CD4-positive, CD25-positive, alpha-beta regulatory T cell (primary cell): ENCODE results near the gene COPS3. TPM values are rescaled to one million over a fixed set of nuclear protein-coding genes. Genes with fewer than 3 reads are reported as not detected.
"Not testable (repeated sequence)": the region's sequence is repeated elsewhere in the genome, so short reads cannot be mapped to it uniquely, and the experiment has no call there.

ENCODE experiments used
- ATAC-seq, 2 donors: fragments of 150-1000 bp; cut with Tn5 transposase; one replicate each; pipeline ENCODE4 v1.10.0; 2021; ENCODE audit warnings: low read depth in 2 of 2, moderate number of reproducible peaks in 2 of 2, moderate library complexity in 1 of 2
- DNase-seq, 3 donors: peaks; one replicate each; pipeline versions ENCODE4 v3.0.0 to v3.0.0-alpha.2; 2012 to 2022; ENCODE audit warnings: mixed read lengths in 1 of 3
- H3K27ac ChIP-seq: one replicate; pipeline ENCODE4 v1.7.0; 2013; ENCODE audit warnings: mild to moderate bottlenecking, low read length; ENCODE audit not compliant: insufficient read depth, poor library complexity, severe bottlenecking
- H3K27me3 ChIP-seq: one replicate; pipeline ENCODE4 v1.7.0; 2013; ENCODE audit warnings: low read length; ENCODE audit not compliant: control insufficient read depth, insufficient read depth
- H3K36me3 ChIP-seq: one replicate; pipeline ENCODE4 v1.7.0; 2013; ENCODE audit warnings: mild to moderate bottlenecking, low read length, moderate library complexity; ENCODE audit not compliant: control insufficient read depth, insufficient read depth
- H3K4me1 ChIP-seq: 2 replicates; pipeline ENCODE4 v1.7.0; 2013; ENCODE audit warnings: mild to moderate bottlenecking, low read length; ENCODE audit not compliant: insufficient read depth, control insufficient read depth, poor library complexity, severe bottlenecking
- H3K4me3 ChIP-seq: one replicate; pipeline ENCODE4 v1.7.0; 2013; ENCODE audit warnings: low read depth, mild to moderate bottlenecking, low read length, moderate library complexity
- H3K9me3 ChIP-seq, 2 experiments: 1 replicate in 1 of 2; 2 replicates in 1 of 2; pipeline ENCODE4 v1.7.0; 2013; ENCODE audit warnings: low read length in 2 of 2, mild to moderate bottlenecking in 1 of 2, moderate library complexity in 1 of 2; ENCODE audit not compliant: control insufficient read depth in 2 of 2
- H3K27ac Mint-ChIP-seq, 3 donors: one replicate each; pipeline ENCODE4 v1.8.0; 2020 to 2022; ENCODE audit warnings: mild to moderate bottlenecking in 3 of 3, mixed read lengths in 3 of 3, moderate library complexity in 2 of 3
- H3K27me3 Mint-ChIP-seq: one replicate; pipeline ENCODE4 v1.8.0; 2022; ENCODE audit warnings: mild to moderate bottlenecking, mixed read lengths
- H3K36me3 Mint-ChIP-seq: one replicate; pipeline ENCODE4 v1.8.0; 2020; ENCODE audit warnings: mixed read lengths
- H3K4me1 Mint-ChIP-seq, 4 donors: one replicate each; pipeline ENCODE4 v1.8.0; 2020 to 2022; ENCODE audit warnings: mixed read lengths in 4 of 4, mild to moderate bottlenecking in 1 of 4
- H3K4me3 Mint-ChIP-seq, 4 donors: one replicate each; pipeline ENCODE4 v1.8.0; 2020 to 2022; ENCODE audit warnings: mild to moderate bottlenecking in 4 of 4, mixed read lengths in 4 of 4, moderate library complexity in 3 of 4
- H3K9me3 Mint-ChIP-seq, 7 donors: one replicate each; pipeline ENCODE4 v1.8.0; 2020 to 2022; ENCODE audit warnings: mixed read lengths in 7 of 7, mild to moderate bottlenecking in 3 of 7, moderate library complexity in 2 of 7
- polyA plus RNA-seq, 4 donors: library from polyadenylated mRNA; unstranded; fragments of 300-500 nt; fragmentation: Illumina TruSeq; gene quantifications; one replicate each; pipeline ENCODE4 v1.2.3, GENCODE V29; 2021
- total RNA-seq: library from RNA; stranded (reverse); gene quantifications from one replicate; pipeline ENCODE4 v1.2.3, GENCODE V29; 2022

The COPS3 gene
- total and polyA plus RNA-seq, 5 donors from 2014 or later: 92.1 to 123 (median 99.4) TPM

- H3K36me3 ChIP-seq: no peaks in the 10 kb centered on the region
- Mint-ChIP-seq H3K4me1 (peaks cover 0 to 12% (median 3%) of the 10 kb centered on the region in 4 donors), H3K36me3 (no peaks in the 10 kb centered on the region), H3K27ac (no peak overlapping the region), H3K4me3 (no peak overlapping the region), H3K9me3 (no peaks in the 10 kb centered on the region), H3K27me3 (peaks cover 4% of the 10 kb centered on the region)
- ATAC-seq: no peak
- no peaks in the 10 kb centered on the region for H3K9me3 ChIP-seq
- H3K27ac ChIP-seq: no peak overlapping the region
- no peak for DNase-seq
- H3K27me3 ChIP-seq: no peaks in the 10 kb centered on the region
- H3K4me3 ChIP-seq: no peak overlapping the region
- peaks cover 7% of the 10 kb centered on the region for H3K4me1 ChIP-seq
Measured at GRCh38 chr17:17297217-17297616, 16.2 kb upstream of the COPS3 start.

- no peak overlapping the region for H3K4me3 ChIP-seq
- no peaks in the 10 kb centered on the region for H3K4me1 ChIP-seq
- no peak overlapping the region for H3K27ac ChIP-seq
- H3K9me3 ChIP-seq: no peaks in the 10 kb centered on the region
- ATAC-seq (no peak), DNase-seq (no peak)
- H3K27me3 Mint-ChIP-seq: peaks cover 7% of the 10 kb centered on the region
- H3K36me3 ChIP-seq: no peaks in the 10 kb centered on the region
- H3K4me1 Mint-ChIP-seq: peaks cover 0 to 6% (median 1%) of the 10 kb centered on the region in 4 donors
- H3K27me3 ChIP-seq: no peaks in the 10 kb centered on the region
- no peak overlapping the region for H3K27ac Mint-ChIP-seq
- no peaks in the 10 kb centered on the region for H3K36me3 Mint-ChIP-seq
- H3K9me3 Mint-ChIP-seq: no peaks in the 10 kb centered on the region
- H3K4me3 Mint-ChIP-seq: no peak overlapping the region
Measured at GRCh38 chr17:17295141-17295540, 14.1 kb upstream of the COPS3 start.

GRCh38 chr17:17289701-17290100 is 8.7 kb upstream of the COPS3 start:
- Mint-ChIP-seq H3K9me3 (no peaks in the 10 kb centered on the region), H3K4me3 (no peak overlapping the region)
- H3K27me3 ChIP-seq: no peaks in the 10 kb centered on the region

GRCh38 chr17:17289086-17289485 is 8.0 kb upstream of the COPS3 start:
- Histone ChIP-seq H3K36me3 (no peaks in the 10 kb centered on the region), H3K27me3 (no peaks in the 10 kb centered on the region), H3K9me3 (no peaks in the 10 kb centered on the region), H3K27ac (no peak overlapping the region), H3K4me1 (no peaks in the 10 kb centered on the region), H3K4me3 (no peak overlapping the region)
- Mint-ChIP-seq H3K27me3 (peaks cover 9% of the 10 kb centered on the region), H3K27ac (no peak overlapping the region), H3K4me1 (no peaks in the 10 kb centered on the region), H3K9me3 (no peaks in the 10 kb centered on the region), H3K36me3 (no peaks in the 10 kb centered on the region), H3K4me3 (no peak overlapping the region)
- ATAC-seq: no peak
- no peak for DNase-seq

More at GRCh38 chr17:17289701-17290100, 8.7 kb upstream of the COPS3 start:
- H3K27ac Mint-ChIP-seq: no peak overlapping the region
- H3K27me3 Mint-ChIP-seq: peaks cover 9% of the 10 kb centered on the region
- no peaks in the 10 kb centered on the region for H3K4me1 Mint-ChIP-seq
- Histone ChIP-seq H3K4me1 (no peaks in the 10 kb centered on the region), H3K36me3 (no peaks in the 10 kb centered on the region), H3K27ac (no peak overlapping the region), H3K4me3 (no peak overlapping the region), H3K9me3 (no peaks in the 10 kb centered on the region)
- ATAC-seq: no peak
- no peaks in the 10 kb centered on the region for H3K36me3 Mint-ChIP-seq
- no peak for DNase-seq

GRCh38 chr17:17285951-17286350 is 4.9 kb upstream of the COPS3 start:
- no peaks in the 10 kb centered on the region for H3K36me3 Mint-ChIP-seq
- H3K27me3 Mint-ChIP-seq: peaks cover 13% of the 10 kb centered on the region
- H3K4me3 Mint-ChIP-seq: peak overlapping the region in 1 of 4 donors; percentile 25
- Histone ChIP-seq H3K9me3 (no peaks in the 10 kb centered on the region), H3K36me3 (no peaks in the 10 kb centered on the region), H3K27me3 (no peaks in the 10 kb centered on the region), H3K27ac (no peak overlapping the region), H3K4me1 (peaks cover 6% of the 10 kb centered on the region), H3K4me3 (no peak overlapping the region)
- H3K27ac Mint-ChIP-seq: no peak overlapping the region
- no peak for DNase-seq
- H3K9me3 Mint-ChIP-seq: no peaks in the 10 kb centered on the region
- H3K4me1 Mint-ChIP-seq: peaks cover 5 to 16% (median 11%) of the 10 kb centered on the region in 4 donors
- ATAC-seq: no peak

GRCh38 chr17:17279316-17279715 is 1.7 kb downstream of the COPS3 start:
- Histone ChIP-seq H3K4me1 (peaks cover 19% of the 10 kb centered on the region), H3K27me3 (no peaks in the 10 kb centered on the region), H3K36me3 (peaks cover 14% of the 10 kb centered on the region), H3K9me3 (no peaks in the 10 kb centered on the region), H3K4me3 (peak overlapping the region; percentile 67), H3K27ac (peak overlapping the region; percentile 15)
- Mint-ChIP-seq H3K9me3 (no peaks in the 10 kb centered on the region), H3K4me3 (peak overlapping the region; percentile 94 to 96 (median 95)), H3K27me3 (peaks cover 4% of the 10 kb centered on the region), H3K4me1 (peaks cover 18 to 53% (median 39%) of the 10 kb centered on the region in 4 donors), H3K36me3 (peaks cover 3% of the 10 kb centered on the region), H3K27ac (peak overlapping the region in 1 of 3 donors; percentile 71)
- DNase-seq: no peak
- no peak for ATAC-seq

GRCh38 chr17:17277431-17277830 is 3.6 kb downstream of the COPS3 start:
- not testable (repeated sequence) for H3K4me3 ChIP-seq, ATAC-seq, H3K27me3 Mint-ChIP-seq, H3K27ac ChIP-seq, DNase-seq, H3K27me3 ChIP-seq, H3K9me3 Mint-ChIP-seq, H3K9me3 ChIP-seq
- Mint-ChIP-seq H3K4me3 (peak overlapping the region in 2 of 4 donors; percentile 11 to 26), H3K27ac (peak overlapping the region; percentile 26 to 61 (median 38)), H3K36me3 (peaks cover 10% of the 10 kb centered on the region), H3K4me1 (peaks cover 18 to 56% (median 38%) of the 10 kb centered on the region in 4 donors)
- peaks cover 32% of the 10 kb centered on the region for H3K36me3 ChIP-seq
- peaks cover 19% of the 10 kb centered on the region for H3K4me1 ChIP-seq

GRCh38 chr17:17275971-17276370 is 5.1 kb downstream of the COPS3 start:
- H3K9me3 ChIP-seq: no peaks in the 10 kb centered on the region
- Mint-ChIP-seq H3K4me3 (no peak overlapping the region), H3K36me3 (peaks cover 10% of the 10 kb centered on the region), H3K4me1 (peaks cover 13 to 46% (median 26%) of the 10 kb centered on the region in 4 donors), H3K27ac (peak overlapping the region in 2 of 3 donors; percentile 37 to 67), H3K9me3 (no peaks in the 10 kb centered on the region), H3K27me3 (no peaks in the 10 kb centered on the region)
- no peak for DNase-seq
- H3K27me3 ChIP-seq: no peaks in the 10 kb centered on the region
- H3K4me1 ChIP-seq: peaks cover 13% of the 10 kb centered on the region
- H3K4me3 ChIP-seq: no peak overlapping the region
- no peak for ATAC-seq
- no peak overlapping the region for H3K27ac ChIP-seq
- peaks cover 39% of the 10 kb centered on the region for H3K36me3 ChIP-seq
